HG02678 (cell line): ENCODE measurements around the gene USP17L11.
"Not testable (repeated sequence)": the region's sequence is repeated elsewhere in the genome, so short reads cannot be mapped to it uniquely, and the experiment has no call there.

Experiments used
- ATAC-seq: cut with Tn5 transposase; IDR thresholded peaks from one replicate; pipeline ENCODE4 v1.9.1; 2021; ENCODE audit warnings: mild to moderate bottlenecking, moderate library complexity; ENCODE audit not compliant: unreplicated experiment

Gene USP17L11, protein sequence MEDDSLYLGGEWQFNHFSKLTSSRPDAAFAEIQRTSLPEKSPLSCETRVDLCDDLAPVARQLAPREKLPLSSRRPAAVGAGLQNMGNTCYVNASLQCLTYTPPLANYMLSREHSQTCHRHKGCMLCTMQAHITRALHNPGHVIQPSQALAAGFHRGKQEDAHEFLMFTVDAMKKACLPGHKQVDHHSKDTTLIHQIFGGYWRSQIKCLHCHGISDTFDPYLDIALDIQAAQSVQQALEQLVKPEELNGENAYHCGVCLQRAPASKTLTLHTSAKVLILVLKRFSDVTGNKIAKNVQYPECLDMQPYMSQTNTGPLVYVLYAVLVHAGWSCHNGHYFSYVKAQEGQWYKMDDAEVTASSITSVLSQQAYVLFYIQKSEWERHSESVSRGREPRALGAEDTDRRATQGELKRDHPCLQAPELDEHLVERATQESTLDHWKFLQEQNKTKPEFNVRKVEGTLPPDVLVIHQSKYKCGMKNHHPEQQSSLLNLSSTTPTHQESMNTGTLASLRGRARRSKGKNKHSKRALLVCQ

DNA sequence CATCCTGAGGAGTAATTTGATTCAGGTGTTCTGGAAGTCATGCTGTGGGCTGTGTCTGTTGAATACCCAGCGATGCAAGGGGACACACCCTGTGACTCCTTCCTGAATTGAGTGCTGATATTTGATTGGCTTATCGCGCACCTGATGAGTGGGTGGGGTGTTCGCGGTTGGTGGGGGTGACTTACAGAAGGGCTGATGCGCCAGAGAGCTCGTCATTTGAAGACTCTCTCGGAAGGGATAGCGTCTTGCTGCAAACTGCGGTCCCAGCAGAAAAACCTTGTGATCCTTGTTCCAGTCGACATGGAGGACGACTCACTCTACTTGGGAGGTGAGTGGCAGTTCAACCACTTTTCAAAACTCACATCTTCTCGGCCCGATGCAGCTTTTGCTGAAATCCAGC lies at the start of gene USP17L11:
USP17L11 (plus strand) TSS at position 301 of the 400 bp plus-strand sequence; CDS start at position 301, 0 bp downstream.
- not testable (repeated sequence) for ATAC-seq

DNA sequence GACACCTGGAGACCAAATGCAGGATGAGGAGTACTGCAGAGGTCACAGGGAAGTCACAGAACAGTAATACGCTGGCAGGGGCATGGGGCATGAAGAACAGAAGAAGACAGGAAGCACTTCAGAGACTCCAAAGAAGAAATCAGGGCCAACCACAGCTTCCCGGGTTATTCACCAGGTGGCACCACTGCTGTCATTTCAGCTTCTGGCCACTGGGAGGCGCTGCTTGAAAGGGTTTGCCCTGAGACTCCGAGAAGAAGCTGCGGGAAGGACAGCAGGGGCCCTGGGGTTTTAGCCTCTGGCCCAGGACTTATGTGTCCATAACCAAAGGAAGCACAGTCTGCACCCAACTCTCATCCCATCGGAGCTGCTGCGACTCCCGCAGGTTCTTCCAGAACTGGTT lies 49.2 kb upstream of the USP17L11 start:
- ATAC-seq, result not testable (repeated sequence)

DNA sequence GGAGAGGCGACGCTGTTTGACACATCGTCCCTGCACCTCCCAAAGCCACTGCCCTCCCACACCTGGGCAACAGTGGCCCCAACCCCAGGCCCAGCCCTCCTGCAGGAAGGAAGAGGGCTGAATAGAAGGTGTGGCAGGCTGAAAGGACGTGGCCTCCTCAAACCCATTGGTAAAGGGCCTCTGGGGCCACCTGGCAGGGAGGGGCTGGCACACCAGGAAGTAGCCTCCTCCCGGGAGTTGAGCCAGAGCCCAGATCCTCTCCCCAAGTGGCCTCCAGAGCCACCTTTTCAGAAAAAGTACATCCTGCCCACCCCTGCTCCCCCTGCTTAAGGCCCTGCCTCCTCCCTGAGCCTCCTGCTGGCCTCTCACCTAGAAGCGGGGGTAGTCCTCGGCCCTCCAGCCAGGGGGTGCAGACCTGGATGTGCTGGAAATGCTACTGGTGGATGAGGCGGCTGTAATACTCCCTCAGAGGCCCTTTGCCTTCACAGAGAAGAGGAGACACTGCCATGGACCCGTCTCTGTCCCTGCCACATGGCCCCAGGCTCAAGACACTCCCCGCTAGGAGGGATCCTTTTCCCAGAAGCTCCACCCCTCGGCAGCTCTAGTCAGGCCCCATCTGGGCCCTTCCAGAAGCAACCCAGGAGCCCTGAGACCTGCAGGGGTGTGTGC lies 45.3 kb upstream of the USP17L11 start, which contains the start of gene FAM90A26:
FAM90A26 (plus strand) TSS at position 619 of the 669 bp plus-strand sequence. CDS start 2,764 bp downstream, outside the sequence.
- ATAC-seq, result not testable (repeated sequence)

DNA sequence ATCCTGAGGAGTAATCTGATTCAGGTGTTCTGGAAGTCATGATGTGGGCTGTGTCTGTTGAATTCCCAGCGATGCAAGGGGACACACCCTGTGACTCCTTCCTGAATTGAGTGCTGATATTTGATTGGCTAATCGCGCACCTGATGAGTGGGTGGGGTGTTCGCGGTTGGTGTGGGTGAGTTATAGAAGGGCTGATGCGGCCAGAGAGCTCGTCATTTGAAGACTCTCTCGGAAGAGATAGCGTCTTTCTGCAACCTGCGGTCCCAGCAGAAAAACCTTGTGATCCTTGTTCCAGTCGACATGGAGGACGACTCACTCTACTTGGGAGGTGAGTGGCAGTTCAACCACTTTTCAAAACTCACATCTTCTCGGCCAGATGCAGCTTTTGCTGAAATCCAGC lies 4.8 kb upstream of the USP17L11 start, which contains the start of gene USP17L10:
USP17L10 (plus strand) TSS at position 301 of the 400 bp plus-strand sequence; CDS start at position 301, 0 bp downstream.
- ATAC-seq, result not testable (repeated sequence)

DNA sequence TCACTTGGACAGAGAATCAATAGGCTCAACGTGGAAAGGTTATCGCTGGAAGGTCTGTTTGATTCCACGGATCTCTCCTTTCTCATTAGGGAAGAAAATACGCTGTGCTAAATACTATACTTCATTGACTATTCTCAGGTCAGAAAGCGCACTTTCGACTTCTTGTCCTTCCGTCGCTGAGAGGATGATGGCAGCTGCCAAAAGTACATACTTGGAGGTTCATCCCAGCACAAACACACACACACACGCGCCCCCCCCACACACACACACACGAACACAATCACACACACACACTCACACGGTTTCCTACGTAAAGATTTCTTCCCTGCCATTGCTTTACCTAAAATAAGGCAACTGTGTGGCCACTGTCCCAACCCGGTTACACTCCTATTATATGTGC lies 504 bp upstream of the USP17L11 start:
- not testable (repeated sequence) for ATAC-seq

DNA sequence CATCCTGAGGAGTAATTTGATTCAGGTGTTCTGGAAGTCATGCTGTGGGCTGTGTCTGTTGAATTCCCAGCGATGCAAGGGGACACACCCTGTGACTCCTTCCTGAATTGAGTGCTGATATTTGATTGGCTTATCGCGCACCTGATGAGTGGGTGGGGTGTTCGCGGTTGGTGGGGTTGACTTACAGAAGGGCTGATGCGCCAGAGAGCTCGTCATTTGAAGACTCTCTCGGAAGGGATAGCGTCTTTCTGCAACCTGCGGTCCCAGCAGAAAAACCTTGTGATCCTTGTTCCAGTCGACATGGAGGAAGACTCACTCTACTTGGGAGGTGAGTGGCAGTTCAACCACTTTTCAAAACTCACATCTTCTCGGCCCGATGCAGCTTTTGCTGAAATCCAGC lies 4.6 kb downstream of the USP17L11 start, which contains the start of gene USP17L12:
USP17L12 (plus strand) TSS at position 301 of the 400 bp plus-strand sequence; CDS start at position 301, 0 bp downstream.
- not testable (repeated sequence) for ATAC-seq

DNA sequence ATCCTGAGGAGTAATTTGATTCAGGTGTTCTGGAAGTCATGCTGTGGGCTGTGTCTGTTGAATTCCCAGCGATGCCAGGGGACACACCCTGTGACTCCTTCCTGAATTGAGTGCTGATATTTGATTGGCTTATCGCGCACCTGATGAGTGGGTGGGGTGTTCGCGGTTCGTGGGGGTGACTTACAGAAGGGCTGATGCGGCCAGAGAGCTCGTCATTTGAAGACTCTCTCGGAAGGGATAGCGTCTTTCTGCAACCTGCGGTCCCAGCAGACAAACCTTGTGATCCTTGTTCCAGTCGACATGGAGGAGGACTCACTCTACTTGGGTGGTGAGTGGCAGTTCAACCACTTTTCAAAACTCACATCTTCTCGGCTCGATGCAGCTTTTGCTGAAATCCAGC lies 9.4 kb downstream of the USP17L11 start, which contains the start of gene USP17L13:
USP17L13 (plus strand) TSS at position 301 of the 400 bp plus-strand sequence; CDS start at position 301, 0 bp downstream.
- ATAC-seq, result not testable (repeated sequence)

DNA sequence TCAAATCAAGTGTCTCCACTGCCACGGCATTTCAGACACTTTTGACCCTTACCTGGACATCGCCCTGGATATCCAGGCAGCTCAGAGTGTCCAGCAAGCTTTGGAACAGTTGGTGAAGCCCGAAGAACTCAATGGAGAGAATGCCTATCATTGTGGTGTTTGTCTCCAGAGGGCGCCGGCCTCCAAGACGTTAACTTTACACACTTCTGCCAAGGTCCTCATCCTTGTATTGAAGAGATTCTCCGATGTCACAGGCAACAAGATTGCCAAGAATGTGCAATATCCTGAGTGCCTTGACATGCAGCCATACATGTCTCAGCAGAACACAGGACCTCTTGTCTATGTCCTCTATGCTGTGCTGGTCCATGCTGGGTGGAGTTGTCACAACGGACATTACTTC lies 15.0 kb downstream of the USP17L11 start:
- not testable (repeated sequence) for ATAC-seq

DNA sequence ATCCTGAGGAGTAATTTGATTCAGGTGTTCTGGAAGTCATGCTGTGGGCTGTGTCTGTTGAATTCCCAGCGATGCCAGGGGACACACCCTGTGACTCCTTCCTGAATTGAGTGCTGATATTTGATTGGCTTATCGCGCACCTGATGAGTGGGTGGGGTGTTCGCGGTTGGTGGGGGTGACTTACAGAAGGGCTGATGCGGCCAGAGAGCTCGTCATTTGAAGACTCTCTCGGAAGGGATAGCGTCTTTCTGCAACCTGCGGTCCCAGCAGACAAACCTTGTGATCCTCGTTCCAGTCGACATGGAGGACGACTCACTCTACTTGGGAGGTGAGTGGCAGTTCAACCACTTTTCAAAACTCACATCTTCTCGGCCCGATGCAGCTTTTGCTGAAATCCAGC lies 18.9 kb downstream of the USP17L11 start, which contains the start of gene USP17L15:
USP17L15 (plus strand) TSS at position 301 of the 400 bp plus-strand sequence; CDS start at position 301, 0 bp downstream.
- not testable (repeated sequence) for ATAC-seq

DNA sequence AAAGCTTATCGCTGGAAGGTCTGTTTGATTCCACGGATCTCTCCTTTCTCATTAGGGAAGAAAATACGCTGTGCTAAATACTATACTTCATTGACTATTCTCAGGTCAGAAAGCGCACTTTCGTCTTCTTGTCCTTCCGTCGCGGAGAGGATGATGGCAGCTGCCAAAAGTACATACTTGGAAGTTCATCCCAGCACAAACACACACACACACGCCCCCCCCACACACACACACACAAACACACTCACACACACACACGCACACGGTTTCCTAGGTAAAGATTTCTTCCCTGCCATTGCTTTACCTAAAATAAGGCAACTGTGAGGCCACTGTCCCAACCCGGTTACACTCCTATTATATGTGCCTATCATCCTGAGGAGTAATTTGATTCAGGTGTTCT lies 23.3 kb downstream of the USP17L11 start:
- ATAC-seq, result not testable (repeated sequence)

DNA sequence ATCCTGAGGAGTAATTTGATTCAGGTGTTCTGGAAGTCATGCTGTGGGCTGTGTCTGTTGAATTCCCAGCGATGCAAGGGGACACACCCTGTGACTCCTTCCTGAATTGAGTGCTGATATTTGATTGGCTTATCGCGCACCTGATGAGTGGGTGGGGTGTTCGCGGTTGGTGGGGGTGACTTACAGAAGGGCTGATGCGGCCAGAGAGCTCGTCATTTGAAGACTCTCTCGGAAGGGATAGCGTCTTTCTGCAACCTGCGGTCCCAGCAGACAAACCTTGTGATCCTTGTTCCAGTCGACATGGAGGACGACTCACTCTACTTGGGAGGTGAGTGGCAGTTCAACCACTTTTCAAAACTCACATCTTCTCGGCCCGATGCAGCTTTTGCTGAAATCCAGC lies 28.4 kb downstream of the USP17L11 start, which contains the start of gene USP17L17:
USP17L17 (plus strand) TSS at position 301 of the 400 bp plus-strand sequence; CDS start at position 301, 0 bp downstream.
- not testable (repeated sequence) for ATAC-seq

DNA sequence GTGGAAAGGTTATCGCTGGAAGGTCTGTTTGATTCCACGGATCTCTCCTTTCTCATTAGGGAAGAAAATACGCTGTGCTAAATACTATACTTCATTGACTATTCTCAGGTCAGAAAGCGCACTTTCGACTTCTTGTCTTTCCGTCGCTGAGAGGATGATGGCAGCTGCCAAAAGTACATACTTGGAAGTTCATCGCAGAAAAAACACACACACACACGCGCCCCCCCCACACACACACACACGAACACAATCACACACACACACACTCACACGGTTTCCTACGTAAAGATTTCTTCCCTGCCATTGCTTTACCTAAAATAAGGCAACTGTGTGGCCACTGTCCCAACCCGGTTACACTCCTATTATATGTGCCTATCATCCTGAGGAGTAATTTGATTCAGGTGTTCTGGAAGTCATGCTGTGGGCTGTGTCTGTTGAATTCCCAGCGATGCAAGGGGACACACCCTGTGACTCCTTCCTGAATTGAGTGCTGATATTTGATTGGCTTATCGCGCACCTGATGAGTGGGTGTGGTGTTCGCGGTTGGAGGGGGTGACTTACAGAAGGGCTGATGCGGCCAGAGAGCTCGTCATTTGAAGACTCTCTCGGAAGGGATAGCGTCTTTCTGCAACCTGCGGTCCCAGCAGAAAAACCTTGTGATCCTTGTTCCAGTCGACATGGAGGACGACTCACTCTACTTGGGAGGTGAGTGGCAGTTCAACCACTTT lies 32.9 kb downstream of the USP17L11 start, which contains the start of gene USP17L18:
USP17L18 (plus strand) TSS at position 678 of the 728 bp plus-strand sequence; CDS start at position 678, 0 bp downstream.
- not testable (repeated sequence) for ATAC-seq

DNA sequence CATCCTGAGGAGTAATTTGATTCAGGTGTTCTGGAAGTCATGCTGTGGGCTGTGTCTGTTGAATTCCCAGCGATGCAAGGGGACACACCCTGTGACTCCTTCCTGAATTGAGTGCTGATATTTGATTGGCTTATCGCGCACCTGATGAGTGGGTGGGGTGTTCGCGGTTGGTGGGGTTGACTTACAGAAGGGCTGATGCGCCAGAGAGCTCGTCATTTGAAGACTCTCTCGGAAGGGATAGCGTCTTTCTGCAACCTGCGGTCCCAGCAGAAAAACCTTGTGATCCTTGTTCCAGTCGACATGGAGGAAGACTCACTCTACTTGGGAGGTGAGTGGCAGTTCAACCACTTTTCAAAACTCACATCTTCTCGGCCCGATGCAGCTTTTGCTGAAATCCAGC lies 37.9 kb downstream of the USP17L11 start, which contains the start of gene USP17L19:
USP17L19 (plus strand) TSS at position 301 of the 400 bp plus-strand sequence; CDS start at position 301, 0 bp downstream.
- ATAC-seq, result not testable (repeated sequence)

DNA sequence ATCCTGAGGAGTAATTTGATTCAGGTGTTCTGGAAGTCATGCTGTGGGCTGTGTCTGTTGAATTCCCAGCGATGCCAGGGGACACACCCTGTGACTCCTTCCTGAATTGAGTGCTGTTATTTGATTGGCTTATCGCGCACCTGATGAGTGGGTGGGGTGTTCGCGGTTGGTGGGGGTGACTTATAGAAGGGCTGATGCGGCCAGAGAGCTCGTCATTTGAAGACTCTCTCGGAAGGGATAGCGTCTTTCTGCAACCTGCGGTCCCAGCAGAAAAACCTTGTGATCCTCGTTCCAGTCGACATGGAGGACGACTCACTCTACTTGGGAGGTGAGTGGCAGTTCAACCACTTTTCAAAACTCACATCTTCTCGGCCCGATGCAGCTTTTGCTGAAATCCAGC lies 42.6 kb downstream of the USP17L11 start, which contains the start of gene USP17L20:
USP17L20 (plus strand) TSS at position 301 of the 400 bp plus-strand sequence; CDS start at position 301, 0 bp downstream.
- not testable (repeated sequence) for ATAC-seq

DNA sequence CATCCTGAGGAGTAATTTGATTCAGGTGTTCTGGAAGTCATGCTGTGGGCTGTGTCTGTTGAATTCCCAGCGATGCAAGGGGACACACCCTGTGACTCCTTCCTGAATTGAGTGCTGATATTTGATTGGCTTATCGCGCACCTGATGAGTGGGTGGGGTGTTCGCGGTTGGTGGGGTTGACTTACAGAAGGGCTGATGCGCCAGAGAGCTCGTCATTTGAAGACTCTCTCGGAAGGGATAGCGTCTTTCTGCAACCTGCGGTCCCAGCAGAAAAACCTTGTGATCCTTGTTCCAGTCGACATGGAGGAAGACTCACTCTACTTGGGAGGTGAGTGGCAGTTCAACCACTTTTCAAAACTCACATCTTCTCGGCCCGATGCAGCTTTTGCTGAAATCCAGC lies 47.4 kb downstream of the USP17L11 start, which contains the start of gene USP17L21:
USP17L21 (plus strand) TSS at position 301 of the 400 bp plus-strand sequence; CDS start at position 301, 0 bp downstream.
- ATAC-seq, result not testable (repeated sequence)
